Astrocyte (in vitro differentiated cells and primary cell): ENCODE results near the gene SND1. TPM values are rescaled to one million over a fixed set of nuclear protein-coding genes. Genes with fewer than 3 reads are reported as not detected.
A peak's percentile ranks its signal among the peaks of the same experiment; 100 is the strongest.

ENCODE experiments used
- DNase-seq: peaks from one replicate; pipeline ENCODE4 v3.0.0-alpha.2; 2010; ENCODE audit warnings: low read depth
- FAIRE-seq: peaks from 2 replicates; lab custom pipeline; 2011; peaks lifted over from hg19 to GRCh38; lab: Jason Lieb, UNC
- H2AFZ ChIP-seq: 2 replicates; pipeline ENCODE4 v1.6.0; 2012; ENCODE audit warnings: low read depth, low read length, inconsistent platforms
- H3K27ac ChIP-seq: 2 replicates; pipeline ENCODE4 v1.5.1; 2011; ENCODE audit warnings: low read depth, low read length, inconsistent platforms
- H3K27me3 ChIP-seq: 2 replicates; pipeline ENCODE4 v1.6.0; 2011; ENCODE audit warnings: low read length, inconsistent platforms; ENCODE audit not compliant: insufficient read depth
- H3K36me3 ChIP-seq: 2 replicates; pipeline ENCODE4 v1.5.1; 2011; ENCODE audit warnings: low read length, inconsistent platforms; ENCODE audit not compliant: insufficient read depth
- H3K4me1 ChIP-seq: 2 replicates; pipeline ENCODE4 v1.5.1; 2011; ENCODE audit warnings: low read length, inconsistent platforms; ENCODE audit not compliant: insufficient read depth
- H3K4me2 ChIP-seq: 2 replicates; pipeline ENCODE4 v1.6.0; 2012; ENCODE audit warnings: low read length, inconsistent platforms
- H3K4me3 ChIP-seq: 2 replicates; pipeline ENCODE4 v1.5.1; 2011; ENCODE audit warnings: low read depth, mild to moderate bottlenecking, low read length, inconsistent platforms; ENCODE audit not compliant: insufficient read depth
- H3K79me2 ChIP-seq: 2 replicates; pipeline ENCODE4 v1.6.0; 2012; ENCODE audit warnings: mild to moderate bottlenecking, low read length, inconsistent platforms; ENCODE audit not compliant: insufficient read depth
- H3K9ac ChIP-seq: 2 replicates; pipeline ENCODE4 v1.6.0; 2012; ENCODE audit warnings: mild to moderate bottlenecking, low read length, inconsistent platforms
- H3K9me3 ChIP-seq: 2 replicates; pipeline ENCODE4 v1.5.1; 2012; ENCODE audit warnings: low read depth, mild to moderate bottlenecking, low read length, inconsistent platforms; ENCODE audit not compliant: insufficient read depth
- H4K20me1 ChIP-seq: 2 replicates; pipeline ENCODE4 v1.6.0; 2012; ENCODE audit warnings: low read length, inconsistent platforms; ENCODE audit not compliant: insufficient read depth
- H3K27ac Mint-ChIP-seq: one replicate; pipeline ENCODE4 v1.8.0; 2021; ENCODE audit warnings: mild to moderate bottlenecking, mixed read lengths; ENCODE audit not compliant: unreplicated experiment
- H3K27me3 Mint-ChIP-seq: one replicate; pipeline ENCODE4 v1.8.0; 2021; ENCODE audit warnings: low read depth, mixed read lengths; ENCODE audit not compliant: unreplicated experiment
- H3K36me3 Mint-ChIP-seq: one replicate; pipeline ENCODE4 v1.8.0; 2021; ENCODE audit warnings: low read depth, mixed read lengths; ENCODE audit not compliant: unreplicated experiment
- H3K4me1 Mint-ChIP-seq: one replicate; pipeline ENCODE4 v1.8.0; 2021; ENCODE audit warnings: low read depth, mixed read lengths; ENCODE audit not compliant: unreplicated experiment
- H3K4me3 Mint-ChIP-seq: one replicate; pipeline ENCODE4 v1.8.0; 2021; ENCODE audit warnings: mild to moderate bottlenecking, moderate library complexity, mixed read lengths; ENCODE audit not compliant: unreplicated experiment
- H3K9me3 Mint-ChIP-seq: one replicate; pipeline ENCODE4 v1.8.0; 2021; ENCODE audit warnings: mild to moderate bottlenecking, mixed read lengths; ENCODE audit not compliant: unreplicated experiment
- EZH2 ChIP-seq: IDR thresholded peaks from 2 replicates; pipeline ENCODE4 v1.6.1; 2012; ENCODE audit warnings: mild to moderate bottlenecking, low read length, inconsistent platforms; ENCODE audit not compliant: insufficient read depth
- total RNA-seq: library from RNA; stranded (reverse); gene quantifications from 2 replicates; pipeline ENCODE4 v1.2.1, GENCODE V29; 2021
- TF ChIP-seq, protein P1 (sequence below): IDR thresholded peaks from 2 replicates; pipeline ENCODE4 v1.5.1; 2011; ENCODE audit warnings: low read depth, mild to moderate bottlenecking, inconsistent platforms, low read length, moderate library complexity; ENCODE audit not compliant: insufficient read depth

Gene SND1
- total RNA-seq, 1 donor from 2014 or later: 267 TPM

DNA sequence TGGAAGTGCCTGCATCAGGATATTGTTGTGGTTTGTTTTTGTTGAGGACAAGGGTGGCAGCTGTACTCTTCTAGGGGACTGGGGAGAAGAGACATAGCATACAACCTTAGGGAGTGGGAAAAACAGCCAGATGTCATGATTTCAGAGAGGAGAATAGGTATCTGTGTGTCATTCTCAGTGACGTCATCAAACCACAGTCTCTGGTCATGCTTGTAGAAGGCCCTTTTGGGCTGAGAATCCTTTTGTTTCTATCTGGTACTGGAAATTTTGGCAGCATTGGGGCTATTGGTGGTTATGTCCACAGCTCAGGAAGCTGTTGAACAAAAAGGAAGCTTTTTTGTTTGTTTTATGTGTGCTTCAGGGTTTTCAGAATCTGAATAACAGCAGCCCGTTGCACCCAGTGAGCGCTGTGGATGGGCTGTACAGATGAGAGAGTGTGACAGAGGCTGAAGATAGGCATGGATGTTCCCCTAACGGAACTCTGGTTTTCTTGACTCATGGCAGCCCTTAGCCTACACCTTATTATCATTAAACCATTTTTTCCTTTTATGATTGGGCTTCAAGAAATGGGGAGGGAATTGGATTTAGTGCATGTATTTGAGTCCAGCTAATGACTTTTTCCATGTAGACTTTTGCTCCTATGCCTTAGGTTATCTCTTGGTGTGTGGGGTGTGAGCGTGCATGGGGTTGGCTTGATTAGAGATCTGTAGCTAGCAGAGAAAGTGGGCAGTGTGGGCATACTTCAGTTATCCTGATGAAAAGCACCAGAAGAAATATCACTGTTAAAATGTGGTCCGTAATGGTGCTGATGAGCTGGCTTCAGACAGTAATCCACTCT lies 65.7 kb downstream of the SND1 start:
- Histone ChIP-seq H3K4me2 (no peak overlapping the region), H3K27ac (no peak overlapping the region), H3K9me3 (no peaks in the 10 kb centered on the region), H2AFZ (no peak overlapping the region), H3K4me1 (no peaks in the 10 kb centered on the region), H3K27me3 (no peaks in the 10 kb centered on the region), H4K20me1 (peaks cover 95% of the 10 kb centered on the region), H3K4me3 (no peak overlapping the region), H3K79me2 (peaks cover 82% of the 10 kb centered on the region), H3K9ac (no peak overlapping the region), H3K36me3 (peaks cover 41% of the 10 kb centered on the region)
- FAIRE-seq (no peak), DNase-seq (peak; percentile 71)
- H3K36me3 Mint-ChIP-seq: peaks cover 19% of the 10 kb centered on the region
- H3K4me1 Mint-ChIP-seq: peaks cover 7% of the 10 kb centered on the region
- H3K4me3 Mint-ChIP-seq: no peak overlapping the region
- no peaks in the 10 kb centered on the region for H3K27me3 Mint-ChIP-seq
- H3K27ac Mint-ChIP-seq: no peak overlapping the region
- TF ChIP-seq EZH2: no peak
- TF ChIP-seq, protein P1, sequence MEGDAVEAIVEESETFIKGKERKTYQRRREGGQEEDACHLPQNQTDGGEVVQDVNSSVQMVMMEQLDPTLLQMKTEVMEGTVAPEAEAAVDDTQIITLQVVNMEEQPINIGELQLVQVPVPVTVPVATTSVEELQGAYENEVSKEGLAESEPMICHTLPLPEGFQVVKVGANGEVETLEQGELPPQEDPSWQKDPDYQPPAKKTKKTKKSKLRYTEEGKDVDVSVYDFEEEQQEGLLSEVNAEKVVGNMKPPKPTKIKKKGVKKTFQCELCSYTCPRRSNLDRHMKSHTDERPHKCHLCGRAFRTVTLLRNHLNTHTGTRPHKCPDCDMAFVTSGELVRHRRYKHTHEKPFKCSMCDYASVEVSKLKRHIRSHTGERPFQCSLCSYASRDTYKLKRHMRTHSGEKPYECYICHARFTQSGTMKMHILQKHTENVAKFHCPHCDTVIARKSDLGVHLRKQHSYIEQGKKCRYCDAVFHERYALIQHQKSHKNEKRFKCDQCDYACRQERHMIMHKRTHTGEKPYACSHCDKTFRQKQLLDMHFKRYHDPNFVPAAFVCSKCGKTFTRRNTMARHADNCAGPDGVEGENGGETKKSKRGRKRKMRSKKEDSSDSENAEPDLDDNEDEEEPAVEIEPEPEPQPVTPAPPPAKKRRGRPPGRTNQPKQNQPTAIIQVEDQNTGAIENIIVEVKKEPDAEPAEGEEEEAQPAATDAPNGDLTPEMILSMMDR: no peak
- H3K9me3 Mint-ChIP-seq: no peaks in the 10 kb centered on the region

DNA sequence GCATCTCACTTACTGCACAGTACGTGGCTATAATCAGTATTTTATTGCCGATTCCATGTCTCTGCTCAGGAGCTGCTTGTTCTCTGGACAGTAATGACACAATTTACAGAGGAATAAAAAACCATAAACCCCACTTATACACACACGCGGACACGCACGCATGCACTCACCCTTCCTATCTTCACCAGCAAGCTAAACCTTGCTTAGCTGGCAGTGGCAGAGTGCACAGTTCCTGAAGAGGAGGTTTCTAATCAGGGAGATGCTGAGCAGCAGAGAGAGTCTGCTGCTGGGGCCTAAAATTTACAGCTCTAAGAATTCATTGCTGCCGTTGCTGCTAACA lies 66.3 kb downstream of the SND1 start:
- no peak overlapping the region for H3K9ac ChIP-seq
- TF ChIP-seq, protein P1: no peak
- H3K4me1 Mint-ChIP-seq: peaks cover 7% of the 10 kb centered on the region
- peaks cover 19% of the 10 kb centered on the region for H3K36me3 Mint-ChIP-seq
- no peak overlapping the region for H3K27ac Mint-ChIP-seq
- no peaks in the 10 kb centered on the region for H3K4me1 ChIP-seq
- H3K27me3 Mint-ChIP-seq: no peaks in the 10 kb centered on the region
- H3K79me2 ChIP-seq: peaks cover 84% of the 10 kb centered on the region
- no peak overlapping the region for H2AFZ ChIP-seq
- H3K4me3 ChIP-seq: no peak overlapping the region
- FAIRE-seq (no peak), DNase-seq (no peak)
- H3K9me3 Mint-ChIP-seq: no peaks in the 10 kb centered on the region
- no peak overlapping the region for H3K4me2 ChIP-seq
- H3K27ac ChIP-seq: no peak overlapping the region
- no peaks in the 10 kb centered on the region for H3K27me3 ChIP-seq
- peaks cover 37% of the 10 kb centered on the region for H3K36me3 ChIP-seq
- no peaks in the 10 kb centered on the region for H3K9me3 ChIP-seq
- H3K4me3 Mint-ChIP-seq: no peak overlapping the region
- peaks cover 96% of the 10 kb centered on the region for H4K20me1 ChIP-seq

DNA sequence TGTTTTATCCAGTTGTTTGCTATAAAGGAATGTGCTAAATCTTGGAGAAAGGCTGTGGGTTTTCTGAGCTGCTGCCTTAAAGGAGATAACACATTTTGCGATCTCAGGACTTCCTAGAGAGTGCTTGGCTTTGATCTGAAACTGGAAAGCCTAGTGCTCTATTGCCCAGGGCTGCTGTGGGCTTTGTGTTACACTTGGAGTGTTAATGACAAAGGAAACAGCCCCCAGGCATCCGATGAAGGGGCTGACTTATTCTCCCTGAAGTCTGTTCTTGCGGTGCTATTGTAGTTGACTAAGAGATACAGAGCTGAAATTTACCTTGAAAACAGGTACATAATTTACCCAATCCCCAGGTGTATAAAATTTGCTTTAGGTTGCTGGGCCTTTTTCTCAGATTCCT lies 74.5 kb downstream of the SND1 start:
- no peak overlapping the region for H3K4me3 ChIP-seq
- no peaks in the 10 kb centered on the region for H3K27me3 ChIP-seq
- H3K27ac ChIP-seq: no peak overlapping the region
- no peak overlapping the region for H3K4me2 ChIP-seq
- no peak overlapping the region for H3K27ac Mint-ChIP-seq
- H3K79me2 ChIP-seq: peaks cover 83% of the 10 kb centered on the region
- no peaks in the 10 kb centered on the region for H3K4me1 ChIP-seq
- TF ChIP-seq, protein P1: no peak
- no peak for TF ChIP-seq EZH2
- H3K4me1 Mint-ChIP-seq: peaks cover 5% of the 10 kb centered on the region
- FAIRE-seq: no peak
- H2AFZ ChIP-seq: no peak overlapping the region
- peaks cover 26% of the 10 kb centered on the region for H3K36me3 Mint-ChIP-seq
- H3K36me3 ChIP-seq: peaks cover 56% of the 10 kb centered on the region
- H3K9me3 ChIP-seq: no peaks in the 10 kb centered on the region
- no peak for DNase-seq
- H3K4me3 Mint-ChIP-seq: no peak overlapping the region
- no peaks in the 10 kb centered on the region for H3K9me3 Mint-ChIP-seq
- H4K20me1 ChIP-seq: peaks cover 94% of the 10 kb centered on the region
- H3K9ac ChIP-seq: no peak overlapping the region
- no peaks in the 10 kb centered on the region for H3K27me3 Mint-ChIP-seq
